AG10803 (cell line): Measurements from ENCODE around the gene AMPD2.

ENCODE experiments used
- DNase-seq: peaks from one replicate; pipeline ENCODE4 v3.0.0; 2010; ENCODE audit warnings: low read depth
- H3K4me3 ChIP-seq: 2 replicates; pipeline ENCODE4 v1.5.1; 2011; ENCODE audit warnings: mild to moderate bottlenecking, low read length, control low read depth
- TF ChIP-seq, protein P1 (sequence below): conservative IDR thresholded peaks from 2 replicates; pipeline ENCODE4 v1.5.1; 2011; ENCODE audit warnings: mild to moderate bottlenecking, low read length, control low read depth, inconsistent platforms

Gene AMPD2

DNA sequence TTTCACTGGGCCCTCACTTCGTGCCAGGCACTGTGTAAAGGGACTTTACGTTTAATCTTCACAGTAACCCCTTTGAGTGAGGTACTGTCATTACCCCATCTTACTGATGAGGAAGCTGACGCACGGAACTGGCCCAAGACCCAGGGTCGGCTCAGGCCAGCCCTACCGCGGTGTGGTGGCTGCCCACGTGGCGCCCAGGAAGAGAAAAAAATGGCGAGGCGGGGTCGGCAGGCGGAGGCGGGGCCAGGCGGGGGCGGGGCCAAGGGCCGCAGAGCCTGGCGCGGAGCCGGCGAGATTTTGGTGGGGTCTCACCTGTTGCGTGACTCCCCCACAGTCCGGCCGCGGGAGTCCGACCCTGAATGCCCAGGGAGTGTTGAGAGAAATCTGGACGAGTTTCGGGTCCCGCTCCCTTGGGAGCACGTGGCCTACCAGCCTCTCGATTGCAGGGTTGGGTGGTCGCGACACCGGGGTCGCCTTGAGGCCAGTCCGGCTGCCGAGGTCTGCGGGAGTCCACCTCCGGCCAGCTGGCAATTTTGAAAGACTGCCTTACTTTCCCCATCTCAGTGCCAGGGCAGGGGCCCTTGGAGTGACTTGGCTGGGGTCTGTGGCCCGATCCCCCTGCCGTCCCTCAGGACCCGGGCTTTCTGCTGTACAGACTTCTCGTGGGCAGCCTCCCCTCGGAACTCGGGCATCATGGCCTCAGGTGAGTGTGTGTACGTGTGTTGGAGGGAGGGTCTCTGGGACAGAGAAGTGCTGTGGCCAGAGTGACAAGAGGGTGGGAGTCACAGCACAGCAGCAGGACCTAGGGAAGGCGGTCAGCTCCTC is at the start of gene AMPD2, which contains the start of gene GNAT2:
AMPD2 (plus strand) TSS at position 262 of the 825 bp plus-strand sequence. CDS start 1,339 bp downstream, outside the sequence.
GNAT2 (minus strand) TSS at position 41 of the 825 bp plus-strand sequence. CDS start 6,746 bp downstream, outside the sequence.
- H3K4me3 ChIP-seq: peak within 1 kb of the TSS; percentile 99
- peak; percentile 90 for DNase-seq
- TF ChIP-seq, protein P1, sequence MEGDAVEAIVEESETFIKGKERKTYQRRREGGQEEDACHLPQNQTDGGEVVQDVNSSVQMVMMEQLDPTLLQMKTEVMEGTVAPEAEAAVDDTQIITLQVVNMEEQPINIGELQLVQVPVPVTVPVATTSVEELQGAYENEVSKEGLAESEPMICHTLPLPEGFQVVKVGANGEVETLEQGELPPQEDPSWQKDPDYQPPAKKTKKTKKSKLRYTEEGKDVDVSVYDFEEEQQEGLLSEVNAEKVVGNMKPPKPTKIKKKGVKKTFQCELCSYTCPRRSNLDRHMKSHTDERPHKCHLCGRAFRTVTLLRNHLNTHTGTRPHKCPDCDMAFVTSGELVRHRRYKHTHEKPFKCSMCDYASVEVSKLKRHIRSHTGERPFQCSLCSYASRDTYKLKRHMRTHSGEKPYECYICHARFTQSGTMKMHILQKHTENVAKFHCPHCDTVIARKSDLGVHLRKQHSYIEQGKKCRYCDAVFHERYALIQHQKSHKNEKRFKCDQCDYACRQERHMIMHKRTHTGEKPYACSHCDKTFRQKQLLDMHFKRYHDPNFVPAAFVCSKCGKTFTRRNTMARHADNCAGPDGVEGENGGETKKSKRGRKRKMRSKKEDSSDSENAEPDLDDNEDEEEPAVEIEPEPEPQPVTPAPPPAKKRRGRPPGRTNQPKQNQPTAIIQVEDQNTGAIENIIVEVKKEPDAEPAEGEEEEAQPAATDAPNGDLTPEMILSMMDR: no peak

DNA sequence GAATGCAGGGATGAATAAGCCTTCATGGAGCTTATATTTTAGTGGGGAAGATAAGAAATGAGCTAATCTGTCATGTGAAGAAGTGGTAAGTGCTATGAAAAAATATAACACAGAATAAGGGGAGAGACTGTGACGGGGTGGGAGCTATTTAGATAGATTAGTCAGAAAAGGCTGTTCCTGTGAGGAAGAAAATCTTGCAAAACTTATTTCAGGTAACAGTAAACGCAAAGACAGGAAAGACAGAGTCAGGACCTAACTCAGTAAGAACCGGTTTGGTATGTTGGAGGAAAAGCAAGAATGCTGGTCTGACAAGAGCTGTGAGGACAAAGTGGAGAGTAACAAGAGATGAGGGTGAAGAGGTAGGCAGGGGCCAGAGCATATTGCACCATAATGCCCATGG is 49.2 kb upstream of the AMPD2 start:
- TF ChIP-seq, protein P1: no peak
- peak; percentile 41 for DNase-seq
- H3K4me3 ChIP-seq: no peak overlapping the region

DNA sequence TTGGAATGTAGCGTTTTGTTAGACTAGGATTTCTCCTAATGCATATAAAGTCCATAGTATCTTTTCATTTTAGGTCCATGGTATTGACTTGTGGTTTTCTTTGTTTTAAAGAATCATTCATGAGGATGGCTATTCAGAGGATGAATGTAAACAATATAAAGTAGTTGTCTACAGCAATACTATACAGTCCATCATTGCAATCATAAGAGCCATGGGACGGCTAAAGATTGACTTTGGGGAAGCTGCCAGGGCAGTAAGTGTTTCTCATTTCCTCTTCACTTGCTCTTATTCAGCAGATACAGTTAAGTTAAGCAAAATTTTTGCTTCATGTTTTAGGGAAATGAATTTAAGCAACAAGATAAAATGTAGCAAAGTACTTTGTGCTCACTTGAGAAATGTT is 45.9 kb upstream of the AMPD2 start:
- DNase-seq: no peak
- TF ChIP-seq, protein P1: no peak
- H3K4me3 ChIP-seq: no peak overlapping the region

DNA sequence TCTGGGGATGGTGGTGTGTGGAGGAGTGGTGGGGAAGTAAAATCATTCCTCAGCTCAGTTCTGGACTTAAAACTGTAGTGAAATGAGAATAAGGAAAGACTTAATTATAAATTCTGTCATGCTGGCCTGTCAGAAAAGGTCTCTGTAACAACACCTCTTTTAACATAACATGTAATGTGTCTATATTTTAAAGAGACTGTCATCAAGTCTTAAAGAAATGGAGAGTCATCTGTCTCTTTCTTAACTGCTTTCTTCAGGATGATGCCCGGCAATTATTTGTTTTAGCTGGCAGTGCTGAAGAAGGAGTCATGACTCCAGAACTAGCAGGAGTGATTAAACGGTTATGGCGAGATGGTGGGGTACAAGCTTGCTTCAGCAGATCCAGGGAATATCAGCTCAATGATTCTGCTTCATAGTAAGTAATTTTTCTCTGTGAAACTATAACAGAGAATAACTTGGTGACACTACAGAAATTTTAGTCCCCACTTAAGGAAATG is 40.6 kb upstream of the AMPD2 start:
- H3K4me3 ChIP-seq: no peak overlapping the region
- peak; percentile 39 for DNase-seq
- TF ChIP-seq, protein P1: no peak

DNA sequence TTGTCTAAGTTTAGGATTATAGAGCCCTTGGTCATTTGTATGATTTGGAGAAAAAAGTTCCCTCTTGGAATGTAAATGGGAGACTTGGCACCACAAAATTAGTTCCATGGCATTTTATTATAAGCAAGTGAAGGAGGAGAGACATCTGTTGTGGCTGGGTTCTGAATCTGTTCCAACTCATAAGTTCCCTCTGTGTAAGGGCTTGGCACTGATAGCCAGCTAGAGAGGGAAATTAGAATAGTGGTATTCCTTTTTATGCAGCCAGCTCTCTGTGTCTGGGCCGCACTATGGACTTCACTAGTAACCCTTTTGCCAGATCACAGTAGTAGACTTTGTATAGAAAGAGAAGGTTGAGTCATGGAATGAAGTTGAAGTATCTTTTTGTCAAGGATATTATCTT is 40.1 kb upstream of the AMPD2 start:
- peak; percentile 86 for DNase-seq
- TF ChIP-seq, protein P1: no peak
- no peak overlapping the region for H3K4me3 ChIP-seq

DNA sequence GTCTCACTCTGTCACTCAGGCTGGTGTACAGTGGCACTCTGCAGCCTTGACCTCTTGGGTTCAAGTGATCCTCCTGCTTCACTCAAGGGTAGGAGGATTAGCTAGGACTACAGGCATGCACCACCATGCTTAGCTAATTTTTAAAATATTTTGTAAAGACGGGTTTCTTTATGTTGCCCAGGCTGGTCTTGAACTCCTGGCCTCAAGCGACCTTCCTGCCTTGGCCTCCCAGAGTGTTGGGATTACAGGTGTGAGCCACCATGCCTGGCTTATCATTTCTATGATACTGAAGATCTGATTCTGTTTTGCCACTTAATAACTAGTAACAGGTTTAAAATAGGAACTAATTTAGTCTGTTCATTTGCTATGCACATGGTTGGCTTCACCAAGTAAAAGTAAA is 37.6 kb upstream of the AMPD2 start:
- TF ChIP-seq, protein P1: no peak
- no peak overlapping the region for H3K4me3 ChIP-seq
- no peak for DNase-seq

DNA sequence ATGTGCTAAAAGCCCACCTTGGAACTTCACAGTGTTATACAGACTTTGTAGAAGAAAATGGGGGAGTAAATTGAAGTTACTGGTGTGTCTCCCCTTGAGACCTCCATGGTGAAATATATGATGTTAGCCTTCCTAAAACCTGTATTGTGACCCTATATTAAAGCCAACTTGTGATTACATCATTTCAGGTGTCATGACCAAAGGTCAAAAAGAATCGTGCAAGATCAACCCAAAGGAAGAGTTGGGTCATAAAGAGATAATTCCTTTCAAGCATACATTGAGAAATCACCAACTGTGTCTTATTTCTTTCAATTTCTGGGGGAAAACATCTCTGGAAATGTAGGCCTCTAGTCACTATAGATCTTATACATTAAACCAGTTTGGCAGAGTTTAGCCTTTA is 34.9 kb upstream of the AMPD2 start:
- TF ChIP-seq, protein P1: no peak
- no peak for DNase-seq
- no peak overlapping the region for H3K4me3 ChIP-seq
